HG02763 (cell line): ENCODE data around the gene SLC10A1.
"Not testable (repeated sequence)": the region's sequence is repeated elsewhere in the genome, so short reads cannot be mapped to it uniquely, and the experiment has no call there.

Experiments
- ATAC-seq: cut with Tn5 transposase; IDR thresholded peaks from one replicate; pipeline ENCODE4 v1.9.1; 2021; ENCODE audit warnings: mild to moderate bottlenecking, moderate library complexity; ENCODE audit not compliant: unreplicated experiment

SLC10A1 gene

DNA sequence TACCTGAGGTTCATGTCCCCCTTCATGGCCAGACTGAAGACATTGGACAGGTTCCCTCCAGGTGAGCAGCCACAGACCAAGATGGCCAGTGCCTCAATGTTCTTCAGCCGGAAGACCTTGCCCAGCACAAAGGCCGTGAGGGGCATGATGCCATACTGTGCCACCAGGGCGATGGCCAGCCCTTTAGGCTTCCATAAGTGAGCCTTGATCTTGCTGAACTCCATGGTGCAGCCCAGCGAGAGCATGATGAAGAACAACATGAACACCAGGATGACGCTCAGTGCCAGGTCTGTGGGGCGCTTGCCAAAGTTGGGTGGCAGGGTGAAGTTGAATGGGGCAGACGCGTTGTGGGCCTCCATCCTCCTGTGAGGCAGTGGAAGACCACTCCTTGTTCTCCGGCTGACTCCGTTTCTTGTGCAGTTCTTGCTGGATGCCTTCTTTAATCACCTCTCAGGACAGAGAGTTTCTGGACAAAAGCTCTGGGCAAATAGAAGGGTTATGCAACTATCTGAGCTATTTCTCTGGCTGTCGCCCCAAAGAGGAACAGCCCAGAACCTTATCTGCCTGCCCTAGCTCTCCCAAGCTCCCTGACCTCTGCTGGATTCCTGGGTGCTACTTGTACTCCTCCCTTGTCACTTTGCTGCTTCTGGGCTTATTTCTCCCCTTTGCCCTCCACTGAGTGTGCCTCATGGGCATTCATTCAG is at the start of gene SLC10A1:
Gene SLC10A1, minus strand, starts transcription at position 445 of the 704 bp plus-strand sequence. Its CDS starts 86 bp downstream, at position 359.
- no peak for ATAC-seq

GRCh38 chr14:69845787-69846186 is 48.7 kb upstream of the SLC10A1 start:
- no peak for ATAC-seq

DNA sequence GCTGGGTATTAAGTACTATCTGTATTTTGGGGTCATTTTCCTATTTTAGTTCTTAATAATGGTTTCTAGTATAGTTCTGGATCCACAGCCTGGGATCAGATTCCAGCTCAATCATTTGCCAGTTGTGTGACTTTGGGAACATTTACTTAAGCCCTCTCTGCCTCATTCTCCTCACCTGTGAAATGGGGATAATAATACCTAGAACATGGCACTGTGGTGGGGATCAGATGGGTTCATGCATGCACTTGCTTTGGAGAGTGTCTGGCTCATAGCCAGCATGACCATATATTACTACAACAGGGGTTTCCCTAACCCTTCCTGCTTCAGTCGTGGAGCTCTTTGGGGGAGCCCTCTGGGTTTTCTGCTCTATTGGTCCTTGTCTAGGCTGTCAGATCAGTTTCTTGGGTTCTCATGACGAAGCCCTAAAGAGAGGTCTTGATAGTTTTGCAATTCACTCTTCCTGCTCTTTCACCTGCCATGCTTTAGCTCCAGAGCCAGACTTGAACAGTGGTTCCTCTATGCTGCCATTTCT is 48.1 kb upstream of the SLC10A1 start:
- no peak for ATAC-seq

GRCh38 chr14:69844171-69844570 is 47.1 kb upstream of the SLC10A1 start:
- no peak for ATAC-seq

- no peak for ATAC-seq
Measured at GRCh38 chr14:69842686-69843420, 45.8 kb upstream of the SLC10A1 start.

- ATAC-seq = no peak
Measured at GRCh38 chr14:69841656-69842055, 44.6 kb upstream of the SLC10A1 start.

DNA sequence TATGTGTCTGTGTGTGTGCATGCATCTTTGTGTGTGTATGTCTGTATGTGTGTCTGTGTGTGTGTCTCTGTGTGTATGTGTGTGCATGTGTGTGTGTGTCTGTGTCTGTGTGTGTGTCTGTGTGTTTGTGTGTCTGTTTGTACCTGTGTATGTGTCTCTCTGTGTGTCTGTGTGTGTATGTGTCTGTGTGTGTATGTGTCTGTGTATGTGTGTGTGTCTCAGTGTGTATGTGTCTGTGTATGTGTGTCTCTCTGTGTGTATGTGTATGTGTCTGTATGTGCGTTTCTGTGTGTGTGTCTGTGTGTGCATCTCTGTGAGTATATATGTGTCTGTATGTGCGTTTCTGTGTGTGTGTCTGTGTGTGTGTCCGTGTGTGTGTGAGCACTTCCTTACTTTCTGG is 42.6 kb upstream of the SLC10A1 start:
- ATAC-seq = no peak

GRCh38 chr14:69838881-69839416 is 41.9 kb upstream of the SLC10A1 start:
- ATAC-seq = no peak

GRCh38 chr14:69828879-69829278 is 31.8 kb upstream of the SLC10A1 start:
- ATAC-seq = no peak

DNA sequence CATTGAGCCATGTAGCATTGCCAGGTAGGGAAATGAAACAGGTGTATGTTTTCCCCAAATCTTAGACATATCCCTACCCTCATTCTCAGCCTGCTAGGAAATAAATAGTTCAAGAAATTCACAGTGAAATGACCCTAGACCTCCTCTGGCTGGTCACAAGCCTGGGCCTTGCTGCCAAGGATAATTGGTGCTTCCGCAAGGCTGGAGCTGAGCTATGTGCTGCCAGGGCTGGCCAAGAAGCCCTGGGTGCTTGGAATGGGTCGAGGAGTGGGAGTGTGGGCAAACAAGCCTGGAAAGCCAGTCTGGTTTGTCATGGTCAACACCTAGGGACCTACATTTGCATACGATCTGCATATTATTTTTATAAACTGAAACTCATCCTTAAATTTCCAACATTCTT is 31.3 kb upstream of the SLC10A1 start:
- ATAC-seq = no peak

DNA sequence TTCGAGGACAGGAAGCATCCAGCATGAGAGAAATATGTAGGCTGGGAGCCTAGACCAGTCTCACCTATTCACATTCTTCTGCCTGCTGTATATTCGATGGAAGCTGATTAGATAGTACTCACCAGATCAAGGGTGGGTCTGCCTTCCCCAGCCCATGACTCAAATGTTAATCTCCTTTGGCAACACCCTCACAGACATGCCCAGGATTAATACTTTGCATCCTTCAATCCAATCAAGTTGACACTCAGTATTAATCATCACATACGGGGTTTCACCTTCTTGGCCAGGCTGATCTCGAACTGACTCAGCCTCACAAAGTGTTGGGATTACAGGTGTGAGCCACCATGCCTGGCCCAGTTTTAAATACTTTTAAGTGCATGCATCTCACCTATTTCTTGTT is 30.5 kb upstream of the SLC10A1 start:
- ATAC-seq = no peak

DNA sequence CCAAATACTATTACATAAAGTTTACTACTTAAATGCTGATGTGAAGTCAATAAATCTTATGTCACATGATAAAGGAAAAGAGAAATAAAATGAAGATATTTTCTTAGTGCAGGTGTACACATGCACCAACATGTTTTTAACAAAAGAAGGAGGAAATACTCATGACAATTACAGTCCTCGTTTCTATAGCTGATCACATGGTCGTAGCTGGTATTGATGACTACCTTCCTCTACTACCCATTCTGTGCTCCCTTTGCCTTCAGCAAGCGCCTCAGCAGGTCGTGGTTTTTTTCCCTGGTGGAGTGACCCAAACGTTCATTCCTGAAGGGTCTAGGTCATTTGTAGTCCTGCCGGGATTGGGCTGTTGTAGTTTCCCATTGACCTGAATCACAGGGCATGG is 25.4 kb upstream of the SLC10A1 start:
- ATAC-seq = no peak

DNA sequence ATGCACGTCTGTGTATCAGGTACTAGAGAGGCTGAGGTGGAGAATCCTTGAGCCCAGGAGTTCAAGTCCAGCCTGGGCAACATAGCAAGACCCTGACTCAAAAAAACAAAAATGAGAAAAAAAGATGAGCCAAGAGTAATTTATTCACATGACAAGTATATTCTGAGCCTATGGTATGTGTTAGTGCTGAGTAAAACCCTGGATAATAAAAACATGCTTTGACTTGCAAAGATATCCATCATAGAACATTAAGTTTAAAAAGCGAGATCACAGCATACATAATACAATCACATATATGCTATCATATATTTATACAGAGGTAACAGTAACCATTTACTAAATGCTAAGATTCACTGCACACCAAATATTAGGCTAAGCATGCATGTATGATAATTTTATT is 23.9 kb upstream of the SLC10A1 start:
- no peak for ATAC-seq

- ATAC-seq = no peak
Measured at GRCh38 chr14:69819607-69820006, 22.6 kb upstream of the SLC10A1 start.

DNA sequence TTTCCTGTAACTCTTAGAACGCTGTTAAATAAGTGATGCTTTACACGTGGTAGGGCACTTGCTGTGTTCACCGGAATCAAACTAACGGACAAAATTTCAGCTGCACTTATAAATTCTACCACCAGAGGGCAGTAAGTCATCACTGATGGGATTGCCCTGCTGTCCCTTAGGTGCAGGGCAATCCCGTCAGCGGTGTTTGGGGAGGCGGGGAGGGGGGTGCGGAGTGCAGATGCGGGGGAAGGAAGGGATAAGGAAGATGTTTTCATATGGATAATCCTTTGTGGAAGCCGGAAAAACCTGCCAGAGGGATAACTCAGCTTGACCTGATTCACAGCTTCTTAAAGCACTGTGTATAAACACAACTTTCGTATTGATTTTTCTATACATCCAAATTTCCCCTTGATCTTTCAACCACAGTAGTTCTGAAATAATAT is 21.7 kb upstream of the SLC10A1 start:
- ATAC-seq = no peak

GRCh38 chr14:69816216-69816615 is 19.2 kb upstream of the SLC10A1 start:
- ATAC-seq = no peak

DNA sequence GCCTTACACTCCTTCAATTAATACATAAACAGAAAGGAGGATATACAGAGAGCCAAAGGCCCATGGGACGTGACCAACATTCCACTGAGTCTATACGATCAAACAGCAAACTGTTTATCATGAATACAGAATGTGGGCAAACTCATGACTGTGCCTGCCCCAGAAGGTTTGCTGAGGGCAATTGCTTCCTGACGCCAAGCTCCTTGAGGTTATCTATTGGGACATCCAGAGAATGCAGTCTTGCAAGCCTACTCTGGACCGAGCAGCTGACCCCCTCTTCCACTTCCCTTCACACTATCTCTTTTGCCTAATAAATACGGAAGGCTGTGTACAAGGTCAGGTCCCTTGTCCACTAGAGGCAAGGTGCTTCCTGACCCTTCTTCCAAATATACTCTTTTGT is 18.5 kb upstream of the SLC10A1 start:
- ATAC-seq = no peak

DNA sequence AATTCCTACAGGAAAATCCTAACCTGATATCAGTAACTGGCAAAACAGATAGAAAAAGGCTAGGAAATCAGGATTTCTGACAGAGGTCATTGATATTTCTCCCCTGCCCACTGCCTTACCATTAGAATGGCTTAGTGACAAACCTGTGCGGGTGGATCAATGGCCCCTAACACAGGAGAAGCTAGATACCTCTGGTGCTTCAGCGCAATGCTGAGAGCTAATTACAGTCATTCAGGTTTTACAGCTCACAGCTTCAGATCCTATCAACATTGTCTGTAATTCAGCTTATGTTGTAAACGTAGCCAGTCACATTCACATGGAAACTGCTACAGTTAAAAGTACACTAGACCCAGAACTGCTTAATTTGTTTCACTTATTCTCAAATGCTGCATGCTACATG is 17.4 kb upstream of the SLC10A1 start:
- no peak for ATAC-seq

DNA sequence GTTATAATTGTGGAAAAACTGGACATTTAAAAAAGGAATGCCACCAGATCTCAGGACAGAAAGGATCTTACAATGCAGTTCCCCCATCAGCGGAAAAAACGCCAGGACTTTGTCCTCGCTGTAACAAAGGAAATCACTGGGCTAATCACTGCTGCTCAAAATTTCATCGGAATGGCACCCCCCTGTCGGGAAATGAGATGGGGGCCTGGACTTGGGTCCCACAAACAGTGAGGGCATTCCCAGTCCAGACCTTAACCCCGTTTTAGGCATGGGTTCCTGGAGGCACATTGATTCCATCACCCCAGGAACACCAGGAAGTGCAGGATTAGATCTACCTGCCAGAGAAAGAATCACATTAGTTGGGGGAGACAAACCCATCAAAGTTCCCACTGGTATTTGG is 16.3 kb upstream of the SLC10A1 start:
- ATAC-seq = not testable (repeated sequence)

GRCh38 chr14:69812711-69813110 is 15.7 kb upstream of the SLC10A1 start:
- no peak for ATAC-seq

GRCh38 chr14:69811868-69812252 is 14.8 kb upstream of the SLC10A1 start:
- no peak for ATAC-seq
